LNCaP clone FGC (cell line): Measurements from ENCODE around the gene TLR8.

ENCODE experiments used
- DNase-seq: peaks from one replicate; pipeline ENCODE4 v3.0.0-alpha.2; 2011; ENCODE audit warnings: low read depth
- H3K4me3 ChIP-seq: 2 replicates; pipeline ENCODE4 v1.5.1; 2011; ENCODE audit warnings: mild to moderate bottlenecking, low read depth, low read length, control low read depth
- CTCF ChIP-seq: IDR thresholded peaks from 2 replicates; pipeline ENCODE4 v1.5.1; 2012; ENCODE audit warnings: mild to moderate bottlenecking; ENCODE audit not compliant: control insufficient read depth, insufficient read depth; ENCODE audit errors: extremely low read depth

TLR8 gene

GRCh38 chrX:12894074-12895030 lies 12.1 kb upstream of the TLR8 start:
- no peak for DNase-seq
- H3K4me3 ChIP-seq, result no peak overlapping the region
- TF ChIP-seq CTCF, result peak; percentile 52

GRCh38 chrX:12895866-12896265 lies 10.6 kb upstream of the TLR8 start:
- DNase-seq, result no peak
- TF ChIP-seq CTCF, result no peak
- no peak overlapping the region for H3K4me3 ChIP-seq

GRCh38 chrX:12896935-12897334 lies 9.5 kb upstream of the TLR8 start:
- TF ChIP-seq CTCF, result no peak
- no peak overlapping the region for H3K4me3 ChIP-seq
- DNase-seq, result no peak

DNA sequence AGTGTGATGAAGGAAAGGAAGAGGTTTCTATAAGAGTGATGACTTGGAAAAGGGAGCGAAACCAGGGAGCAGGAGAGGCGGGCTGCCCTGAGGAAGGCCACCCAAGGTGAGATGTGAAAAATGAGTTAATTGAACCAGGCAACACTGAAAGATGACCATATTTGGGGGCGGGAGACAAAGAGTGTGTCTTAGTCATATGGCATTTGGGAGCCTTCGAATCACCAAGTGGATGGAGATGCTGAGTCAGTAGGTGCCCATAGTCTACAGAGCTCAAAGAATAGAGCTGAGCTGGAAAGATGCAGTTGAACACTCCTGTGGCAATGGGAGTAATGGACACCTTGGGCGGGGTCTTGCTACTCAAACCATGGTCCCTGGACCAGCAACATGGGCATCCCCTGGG lies 8.3 kb upstream of the TLR8 start:
- H3K4me3 ChIP-seq, result no peak overlapping the region
- no peak for TF ChIP-seq CTCF
- DNase-seq, result no peak

DNA sequence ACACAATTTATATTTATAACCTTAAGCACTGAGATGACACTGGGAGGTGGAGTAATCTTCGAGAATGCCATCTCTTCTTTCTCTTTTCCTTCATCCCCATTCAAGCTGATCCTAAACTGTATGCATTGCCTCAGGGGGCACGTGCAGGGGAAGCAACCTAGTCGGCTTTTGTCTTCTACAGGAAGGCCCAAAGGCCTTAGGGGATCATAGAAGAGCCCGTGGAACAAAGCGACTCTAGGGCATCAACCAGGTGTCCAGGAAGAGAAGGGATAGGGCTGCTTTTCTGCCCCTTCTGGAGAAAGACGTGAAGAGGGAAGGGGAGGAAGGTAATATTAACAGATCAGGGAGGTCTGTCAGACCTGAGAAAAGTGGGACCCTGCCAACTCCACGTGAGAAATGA lies 6.9 kb upstream of the TLR8 start:
- no peak for DNase-seq
- H3K4me3 ChIP-seq, result no peak overlapping the region
- TF ChIP-seq CTCF, result no peak

DNA sequence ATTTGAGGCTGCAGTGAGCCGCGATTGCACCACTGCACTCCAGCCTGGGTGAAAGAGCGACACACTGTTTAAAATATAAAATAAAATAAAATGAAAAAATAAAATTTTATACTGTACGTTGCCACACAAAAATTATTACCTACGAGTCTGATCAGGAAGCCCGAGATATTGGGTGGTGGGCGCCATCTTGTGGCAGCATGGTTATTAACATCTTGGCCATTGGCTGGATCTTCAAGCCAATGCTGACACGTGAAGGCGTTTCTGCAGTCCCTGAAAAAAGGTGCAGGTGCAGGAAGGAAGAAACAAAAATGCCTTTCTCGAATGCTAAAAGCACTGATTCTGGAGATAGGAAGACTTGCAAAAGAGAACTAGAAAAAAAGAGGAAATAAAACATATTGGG lies 4.9 kb upstream of the TLR8 start:
- peak; percentile 68 for TF ChIP-seq CTCF
- DNase-seq, result peak; percentile 8
- H3K4me3 ChIP-seq, result no peak overlapping the region

DNA sequence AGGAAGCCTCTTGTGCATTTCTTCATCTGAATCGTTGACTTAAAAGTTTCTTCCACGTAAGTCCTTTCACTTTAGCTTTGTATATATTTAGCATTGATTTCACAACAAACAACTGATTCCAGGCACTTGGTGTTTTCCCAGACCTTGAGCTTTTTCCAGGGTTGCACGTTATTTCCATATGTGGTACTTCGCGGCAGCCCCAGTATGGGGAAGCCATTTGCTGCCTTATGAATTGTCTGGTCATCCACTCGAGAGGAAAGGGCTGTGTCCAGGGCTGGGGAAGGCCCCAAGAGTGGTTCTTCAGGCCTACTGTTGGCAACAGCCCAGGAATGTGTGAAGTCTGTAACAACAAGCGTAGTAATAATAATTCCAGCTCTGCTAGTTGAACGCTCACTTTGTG lies 2.8 kb upstream of the TLR8 start:
- no peak overlapping the region for H3K4me3 ChIP-seq
- TF ChIP-seq CTCF, result no peak
- DNase-seq, result no peak
